GM04503 (cell line): Measurements from ENCODE around the gene ZFYVE26.

Experiments used
- DNase-seq: peaks from one replicate; pipeline ENCODE4 v3.0.0-alpha.2; 2012; ENCODE audit warnings: low read depth

Gene ZFYVE26

DNA sequence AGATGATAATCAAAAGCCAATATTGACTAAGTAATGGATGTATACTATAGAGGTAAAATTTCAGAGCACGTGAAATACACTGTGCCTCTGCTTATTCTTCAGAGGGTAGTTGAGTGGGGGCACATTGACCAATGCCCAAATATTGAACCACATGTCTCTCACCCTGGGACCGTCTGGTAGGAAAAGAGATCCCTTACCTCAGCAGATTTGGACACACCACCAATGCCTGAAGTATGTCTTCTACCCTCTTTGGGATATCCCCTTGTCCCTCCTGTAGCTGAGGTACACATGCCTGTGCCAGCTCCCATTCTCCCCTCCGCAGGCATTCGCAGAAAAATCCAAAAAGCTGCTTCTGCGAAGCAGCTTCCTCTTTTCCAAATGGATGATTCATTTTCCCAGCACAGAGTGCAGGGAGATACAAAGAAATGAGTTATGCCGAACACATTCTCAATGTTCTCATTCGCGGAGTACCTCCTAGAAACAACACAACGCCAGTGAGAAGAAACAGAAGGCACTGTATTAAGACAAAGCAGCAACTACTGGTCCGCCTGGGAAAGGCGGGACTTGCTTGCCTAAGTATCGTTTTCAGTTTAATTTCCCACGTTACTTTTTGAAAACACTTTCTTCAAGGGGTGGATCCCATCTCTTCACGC is 691 bp downstream of the ZFYVE26 start:
- DNase-seq = no peak

DNA sequence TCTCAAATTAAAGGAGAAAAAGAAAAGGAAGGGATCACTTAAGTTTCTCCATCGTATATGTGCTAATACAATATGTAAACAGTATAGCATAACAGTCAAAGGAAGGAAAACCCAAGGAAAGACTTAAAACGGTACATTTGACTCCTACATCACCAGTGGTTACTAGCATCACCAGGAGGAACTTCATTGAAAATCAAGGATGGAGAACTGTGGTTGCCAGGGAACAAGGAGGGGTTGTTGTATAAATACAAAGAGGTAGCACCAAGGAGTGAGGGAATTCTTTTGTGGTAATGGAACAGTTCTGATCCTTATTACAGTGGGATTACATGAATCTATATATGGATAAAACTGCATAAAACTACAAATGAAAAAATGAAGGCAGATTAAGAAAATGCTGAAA is 1.6 kb downstream of the ZFYVE26 start:
- no peak for DNase-seq

DNA sequence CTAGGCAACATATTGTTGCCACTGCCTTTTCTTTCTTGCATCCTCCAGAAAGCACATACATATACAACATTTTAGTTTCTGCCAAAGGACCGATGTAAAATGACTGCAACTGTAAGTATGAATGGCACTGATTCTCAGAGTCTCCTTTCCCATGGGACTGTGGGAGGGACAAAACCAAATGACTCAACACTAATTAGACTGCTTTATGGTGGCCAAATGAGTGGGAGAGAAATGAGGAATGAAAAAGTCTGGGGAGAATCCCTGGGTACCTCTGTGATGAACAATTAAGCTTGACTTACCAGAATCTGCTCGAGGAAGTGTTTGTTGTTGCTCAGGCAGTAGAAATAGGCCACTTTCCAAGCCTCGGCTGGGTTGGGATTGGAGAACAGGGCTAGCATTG is 10.1 kb downstream of the ZFYVE26 start:
- DNase-seq = peak; percentile 57

DNA sequence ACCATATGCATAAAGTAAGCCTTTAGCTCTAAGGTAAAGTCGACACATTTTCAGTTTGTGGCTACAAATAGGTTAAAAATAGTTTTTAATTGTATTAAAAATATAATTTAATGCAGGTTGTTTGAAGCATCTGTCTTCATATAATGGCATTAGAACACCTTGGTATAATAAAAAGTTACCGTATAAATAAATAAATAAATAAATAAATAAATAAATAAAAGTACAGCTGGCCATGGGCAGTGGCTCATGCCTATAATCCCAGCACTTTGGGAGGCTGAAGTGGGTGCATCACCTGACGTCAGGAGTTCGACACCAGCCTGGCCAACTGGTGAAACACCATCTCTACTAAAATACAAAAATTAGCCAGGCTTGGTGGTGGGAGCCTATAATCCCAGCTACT is 15.6 kb downstream of the ZFYVE26 start:
- DNase-seq = no peak

DNA sequence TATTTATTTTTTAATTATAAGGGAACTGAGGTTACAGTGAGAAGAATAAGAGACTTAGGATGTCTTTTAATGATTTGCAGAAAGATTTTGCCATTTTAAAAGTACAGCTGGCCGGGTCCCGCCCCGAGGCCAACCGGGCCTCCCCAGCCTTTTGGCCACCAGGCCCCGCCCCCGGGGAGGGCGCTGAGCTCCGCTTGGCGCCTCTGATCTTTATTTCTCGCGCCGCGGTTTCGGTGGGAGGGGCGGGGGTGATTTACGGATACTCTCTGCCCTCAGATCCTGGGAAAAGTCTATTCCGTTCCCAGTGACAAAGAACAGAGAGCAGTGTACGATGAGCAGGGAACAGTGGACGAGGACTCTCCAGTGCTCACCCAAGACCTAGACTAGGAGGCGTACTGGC is 17.7 kb downstream of the ZFYVE26 start:
- no peak for DNase-seq

DNA sequence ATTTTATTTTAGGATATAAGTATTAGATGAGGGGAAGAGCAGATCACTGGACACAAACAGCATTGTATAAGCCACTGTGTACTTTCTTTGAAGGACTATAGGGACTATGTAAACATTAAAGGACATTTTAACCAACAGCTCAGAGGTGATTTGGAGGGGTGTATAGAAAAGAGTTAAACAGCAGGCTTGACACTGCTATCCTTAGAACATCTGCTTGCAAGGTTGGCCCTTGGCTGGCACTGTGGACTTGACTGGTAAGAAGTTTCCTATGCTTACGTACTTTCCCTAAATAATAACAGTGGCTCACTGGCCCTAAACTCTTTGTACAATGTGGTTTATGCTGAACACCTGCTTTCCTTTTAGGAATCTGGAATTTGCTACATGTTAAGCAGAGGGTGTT is 28.7 kb downstream of the ZFYVE26 start:
- DNase-seq = no peak

DNA sequence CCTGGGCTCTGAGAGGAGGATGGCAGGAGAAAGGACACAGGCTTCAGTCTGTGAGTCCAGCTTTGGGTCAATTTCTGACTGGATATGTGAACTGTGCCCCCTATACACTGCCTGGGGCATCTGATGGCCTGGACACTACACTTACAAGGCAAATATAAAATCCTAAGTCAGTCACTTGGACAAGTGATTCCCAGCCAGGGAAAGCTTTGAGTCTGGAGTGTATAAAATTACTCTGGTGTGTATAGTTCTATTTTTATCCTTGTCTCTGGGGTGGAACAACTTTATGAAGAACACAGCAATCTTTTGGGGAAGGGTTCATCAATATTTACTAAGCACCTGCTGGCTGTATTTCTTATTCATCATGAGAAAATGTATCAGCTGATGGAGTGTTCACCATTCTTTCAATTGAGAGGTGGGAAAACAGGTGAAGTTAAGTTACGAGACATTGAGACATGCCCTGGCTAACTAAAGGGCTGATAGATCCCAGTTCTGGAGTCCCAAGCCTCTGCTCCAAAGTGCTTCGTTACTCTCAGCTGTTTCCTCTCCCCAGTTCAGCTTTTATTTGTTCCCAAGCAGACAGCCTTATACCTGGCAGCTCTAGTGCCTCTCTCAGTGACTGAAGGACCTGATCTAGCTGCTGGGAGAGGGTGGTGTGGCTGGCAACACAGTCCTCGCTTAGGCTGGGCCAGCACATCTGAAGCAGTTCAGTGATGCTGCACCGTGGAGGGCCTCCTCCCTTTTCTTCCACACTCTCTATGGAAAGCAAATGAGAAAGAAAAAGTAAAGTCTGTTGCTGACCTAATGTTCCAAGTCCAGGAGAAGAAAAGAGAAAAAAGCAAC is 30.9 kb downstream of the ZFYVE26 start:
- DNase-seq = no peak

DNA sequence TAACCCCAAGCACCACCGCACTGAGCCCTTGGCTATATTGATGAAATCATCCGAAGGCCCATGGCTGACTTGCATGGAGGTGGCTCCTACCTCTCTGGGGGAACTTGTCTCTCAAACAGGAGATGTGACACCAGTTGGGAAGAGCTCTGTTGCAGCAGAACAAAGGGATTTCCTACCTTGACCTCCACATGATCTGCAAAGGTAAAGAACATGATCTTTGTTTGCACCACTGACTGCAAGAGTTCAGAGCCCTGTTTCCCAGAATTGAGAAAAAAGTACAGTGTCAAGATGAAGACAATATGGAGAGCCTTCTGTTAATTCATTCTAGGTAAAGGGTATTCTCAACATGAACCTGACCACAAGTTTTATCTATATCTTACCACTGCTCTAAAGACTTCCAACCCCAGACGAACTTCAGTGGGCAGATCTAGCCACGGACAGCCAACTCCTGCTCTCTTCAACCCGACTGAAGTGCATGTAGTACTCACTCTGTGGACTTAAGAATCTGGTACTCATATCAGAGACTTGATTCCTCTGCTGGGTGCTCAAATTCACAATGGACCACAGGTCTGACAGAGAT is 32.1 kb downstream of the ZFYVE26 start:
- DNase-seq = no peak

DNA sequence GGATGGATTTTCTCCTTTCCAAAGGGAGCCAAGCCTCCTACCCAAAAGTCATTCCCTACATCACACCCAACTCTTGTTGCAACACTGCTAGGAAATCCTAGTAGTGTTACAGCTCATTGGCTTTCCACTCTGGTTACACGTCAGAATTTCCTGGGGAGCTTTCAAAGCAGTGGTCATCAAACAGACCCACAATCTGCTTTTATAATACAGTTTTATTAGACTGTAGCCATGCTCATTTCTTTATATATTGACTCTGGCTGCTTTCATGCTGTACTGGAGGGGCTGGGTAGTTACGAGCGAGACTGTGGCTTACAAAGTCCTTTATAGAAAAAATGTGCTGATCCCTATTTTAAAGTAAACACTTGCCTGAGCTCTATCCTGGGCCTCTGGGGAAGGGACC is 34.3 kb downstream of the ZFYVE26 start:
- DNase-seq = no peak

DNA sequence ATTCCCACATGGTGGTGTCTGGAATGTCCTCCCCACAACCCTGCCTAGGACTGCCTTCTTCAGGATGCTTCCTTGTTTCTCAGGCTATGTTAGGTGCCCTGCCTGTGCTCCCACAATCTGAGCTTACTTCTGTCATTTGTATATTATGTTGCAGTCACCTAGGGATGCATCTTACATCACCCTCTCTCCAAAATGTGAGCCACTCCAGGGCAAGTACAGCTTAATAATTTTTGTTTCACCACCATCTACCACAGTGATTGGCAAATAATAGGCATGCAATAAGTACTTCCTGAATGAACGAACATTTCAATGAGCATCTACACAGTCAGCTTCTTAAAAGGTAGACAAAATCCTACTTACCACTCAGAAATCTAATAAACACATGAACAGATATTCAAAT is 37.6 kb downstream of the ZFYVE26 start:
- DNase-seq = no peak

DNA sequence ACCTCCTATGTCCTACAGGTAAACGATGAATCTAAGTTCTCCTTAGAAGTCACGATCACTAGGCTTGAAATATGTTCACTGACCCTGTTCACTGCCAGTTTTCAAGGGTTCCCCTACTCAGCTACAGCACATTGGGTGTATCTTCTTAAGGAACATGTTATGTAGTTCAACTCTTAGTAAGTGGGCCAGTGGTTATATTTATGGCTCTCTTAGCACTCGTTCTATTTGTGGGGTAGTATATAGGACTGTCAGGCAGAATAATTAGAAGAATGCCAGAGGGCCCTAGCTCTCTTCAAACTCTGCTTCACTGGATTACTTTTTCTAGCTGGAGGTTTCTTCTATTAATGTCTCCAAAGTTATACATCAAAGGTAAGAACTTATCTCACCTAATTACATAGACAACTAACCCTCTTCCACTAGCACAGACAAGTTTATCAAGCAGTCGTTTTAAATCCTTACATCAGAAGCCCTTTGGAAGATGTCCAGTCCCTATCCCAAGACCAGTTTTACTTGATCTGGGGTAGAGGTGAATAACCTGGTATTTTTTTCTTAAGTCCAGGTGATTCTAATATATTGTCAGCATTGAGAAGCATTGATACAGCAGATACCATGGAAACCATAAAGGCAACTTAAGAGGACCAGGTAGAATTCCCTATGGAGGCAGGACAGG is 39.6 kb downstream of the ZFYVE26 start:
- no peak for DNase-seq

DNA sequence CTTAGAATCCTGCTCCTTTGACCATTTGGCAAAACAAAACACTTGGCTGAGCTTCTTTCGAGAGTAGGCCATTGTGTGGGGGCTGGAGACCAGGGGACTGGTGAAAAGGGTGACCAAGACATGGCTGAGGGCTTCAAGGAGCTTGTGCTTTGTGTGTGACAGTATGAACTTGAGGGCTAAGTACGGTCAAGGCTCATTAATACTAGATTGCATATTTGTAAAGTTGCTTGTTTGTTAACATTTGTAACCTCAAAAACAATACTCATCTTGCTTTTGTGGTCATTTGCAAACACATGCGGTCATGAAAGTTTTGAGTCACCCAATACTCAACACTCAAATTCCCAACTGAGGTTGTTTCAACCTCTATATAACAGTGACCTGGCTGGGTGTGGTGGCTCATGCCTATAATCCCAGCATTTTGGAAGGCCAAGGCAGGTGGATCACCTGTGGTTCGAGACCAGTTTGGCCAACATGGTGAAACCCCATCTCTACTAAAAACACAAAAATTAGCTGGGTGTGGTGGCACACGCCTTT is 42.5 kb downstream of the ZFYVE26 start:
- no peak for DNase-seq

DNA sequence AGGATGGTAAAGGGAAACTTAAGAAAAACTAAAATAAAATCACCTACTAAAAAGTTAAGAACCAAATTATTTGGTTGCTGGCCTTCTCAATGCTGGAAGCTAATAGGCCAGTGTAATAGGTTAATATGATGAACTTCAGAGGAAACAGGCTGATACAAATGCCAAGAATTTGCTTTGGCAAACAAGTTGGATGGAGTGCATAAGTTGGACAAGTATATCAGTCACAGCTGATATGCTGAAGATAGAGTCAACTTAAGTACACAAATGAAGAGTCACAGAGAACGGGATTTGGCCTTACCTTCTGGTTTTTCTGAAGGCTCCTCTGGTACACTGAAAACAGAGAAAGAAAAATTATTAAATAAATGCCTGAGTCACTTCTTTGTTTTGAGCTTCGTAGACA is 48.2 kb downstream of the ZFYVE26 start:
- no peak for DNase-seq

DNA sequence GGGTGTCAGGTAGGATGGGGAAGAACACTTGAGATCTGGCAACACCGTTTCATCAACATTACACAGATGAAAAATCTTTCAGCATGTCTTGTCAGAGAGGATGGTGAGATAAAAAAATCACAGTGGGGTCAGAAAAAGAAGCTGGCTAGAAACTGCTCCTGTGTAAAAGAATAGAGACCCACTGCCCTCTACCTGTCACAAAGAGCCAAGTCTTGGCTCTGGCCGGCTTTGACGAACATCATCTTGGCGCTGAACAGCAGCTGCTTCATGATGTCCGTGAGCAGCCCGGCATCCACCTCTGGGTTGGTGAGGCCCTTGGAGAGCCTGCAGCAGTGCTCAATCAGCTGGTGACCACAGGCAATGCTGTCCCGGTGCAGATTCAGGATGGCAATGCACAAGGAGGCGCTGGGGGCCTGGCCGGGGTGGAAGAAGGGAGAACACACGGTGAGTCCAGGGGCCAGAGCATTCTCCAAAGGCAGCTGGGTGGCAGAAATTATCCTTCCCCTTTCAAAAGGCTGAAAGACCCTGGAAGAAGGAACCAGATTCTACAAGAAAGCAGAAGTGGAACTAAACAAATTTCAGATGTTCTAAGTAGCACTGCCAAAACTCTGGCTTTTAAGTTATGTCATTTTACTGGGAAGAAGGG is 50.2 kb downstream of the ZFYVE26 start:
- no peak for DNase-seq

DNA sequence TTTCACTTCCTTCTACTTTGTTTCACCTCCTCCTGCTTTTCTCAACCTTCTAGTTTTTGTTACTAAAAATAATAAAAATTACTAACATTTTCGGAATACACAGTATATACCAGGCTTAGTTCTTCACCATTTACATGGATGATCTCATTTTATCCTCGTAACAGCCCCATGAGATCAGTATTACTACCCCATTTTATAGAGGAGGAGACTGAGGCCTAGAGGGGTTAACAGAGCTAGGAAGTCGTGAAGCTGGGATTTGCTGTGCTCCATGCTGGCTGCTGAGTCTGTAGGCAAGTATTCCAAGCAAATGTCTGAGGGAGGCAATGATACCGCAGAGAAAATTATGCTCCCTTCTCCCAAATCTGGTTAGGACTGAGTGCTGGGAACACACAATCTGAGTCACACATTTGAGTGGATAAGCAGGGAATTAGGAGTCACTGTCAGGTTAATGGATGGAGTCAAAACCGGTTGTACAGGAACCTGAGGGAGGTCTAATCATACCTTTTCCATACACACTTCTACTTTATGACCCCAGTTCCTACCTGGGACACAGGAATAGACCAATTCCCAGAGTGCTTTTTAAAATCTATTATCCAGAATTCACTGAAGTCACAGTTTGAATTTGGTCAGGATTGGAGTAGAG is 51.1 kb downstream of the ZFYVE26 start:
- DNase-seq = no peak

DNA sequence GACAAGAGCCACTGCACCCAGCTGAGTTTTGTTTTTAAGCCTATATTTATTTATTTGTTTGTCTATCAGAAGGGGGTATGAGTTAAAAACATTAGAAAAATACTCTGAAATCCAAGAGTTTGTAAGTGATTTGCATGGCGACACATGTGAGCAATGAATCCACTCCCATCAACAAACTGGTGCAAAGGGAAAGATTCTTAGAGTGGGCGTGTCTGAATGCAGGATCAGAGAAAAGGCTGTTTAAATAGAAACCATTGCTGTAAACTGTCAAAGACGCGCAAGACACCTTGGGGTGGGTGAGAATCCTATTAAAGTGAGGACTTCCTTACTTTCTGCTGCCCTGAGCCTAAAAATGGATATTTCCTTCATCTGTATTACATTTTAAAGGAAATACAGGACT is 51.9 kb downstream of the ZFYVE26 start:
- DNase-seq = no peak

DNA sequence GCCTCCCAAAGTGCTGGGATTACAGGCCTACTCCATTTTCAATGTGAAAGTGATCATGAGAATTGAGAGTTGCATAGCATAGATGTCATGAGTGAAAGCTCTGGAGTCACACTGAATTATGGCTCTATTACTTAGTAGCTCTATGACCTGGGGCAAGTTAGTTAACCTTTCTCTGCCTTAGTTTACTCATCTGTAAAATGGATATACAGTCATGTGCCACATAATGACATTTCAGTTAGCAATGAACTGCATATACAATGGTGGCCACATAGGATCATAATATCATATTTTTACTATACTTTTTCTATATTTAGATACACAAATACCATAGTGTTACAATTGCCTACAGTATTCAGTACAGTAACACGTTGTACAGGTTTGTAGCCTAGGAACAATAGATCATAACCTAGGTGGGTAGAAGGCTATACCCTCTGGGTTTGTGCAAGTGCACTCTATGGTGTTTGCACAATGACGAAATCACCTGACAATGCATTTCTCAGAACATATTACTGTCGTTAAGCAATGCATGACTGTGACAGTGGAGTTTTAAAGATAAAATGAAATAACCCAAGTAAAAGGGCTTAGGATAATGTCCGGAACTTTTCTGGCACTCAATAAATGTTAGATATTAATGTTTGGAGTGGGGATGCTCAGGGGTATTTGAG is 53.1 kb downstream of the ZFYVE26 start:
- no peak for DNase-seq

DNA sequence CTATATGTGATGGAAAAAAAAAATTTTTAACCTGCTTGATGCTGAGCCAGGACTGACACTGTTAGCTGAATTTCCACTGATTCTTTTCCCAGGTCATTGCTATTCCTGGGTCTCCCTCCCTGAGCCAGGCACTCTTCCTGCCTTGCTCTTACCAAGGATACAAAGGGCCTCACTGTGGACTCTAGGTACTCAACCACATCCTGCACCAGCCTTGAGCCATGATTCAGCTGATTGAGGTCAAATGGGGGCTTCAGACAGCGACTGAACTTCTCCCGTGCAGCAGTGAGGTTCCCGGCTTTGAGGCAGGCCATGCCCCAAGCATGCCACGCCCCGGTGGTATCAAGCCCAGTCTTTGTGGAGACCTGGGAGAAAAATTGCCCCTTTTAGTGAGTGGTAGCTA is 54.3 kb downstream of the ZFYVE26 start:
- DNase-seq = no peak

DNA sequence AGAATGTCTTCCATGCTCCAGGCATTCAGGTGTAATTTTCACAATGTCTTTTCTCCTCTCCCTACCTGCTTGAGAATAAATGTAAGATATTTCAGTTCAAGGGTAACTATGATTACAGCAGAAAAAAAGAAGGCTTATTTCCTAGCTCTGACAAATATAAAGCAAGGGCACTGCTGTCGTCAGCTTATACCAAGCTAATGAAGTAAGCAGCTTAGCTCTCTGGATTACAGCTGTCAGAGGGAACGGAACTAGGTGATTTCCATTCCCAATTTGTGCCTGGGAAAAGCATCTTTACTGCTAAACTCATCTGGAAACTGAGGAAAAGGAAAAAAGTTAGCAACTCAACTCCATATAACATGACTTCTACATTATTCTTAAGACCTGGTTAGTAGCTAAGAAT is 56.5 kb downstream of the ZFYVE26 start:
- DNase-seq = no peak

DNA sequence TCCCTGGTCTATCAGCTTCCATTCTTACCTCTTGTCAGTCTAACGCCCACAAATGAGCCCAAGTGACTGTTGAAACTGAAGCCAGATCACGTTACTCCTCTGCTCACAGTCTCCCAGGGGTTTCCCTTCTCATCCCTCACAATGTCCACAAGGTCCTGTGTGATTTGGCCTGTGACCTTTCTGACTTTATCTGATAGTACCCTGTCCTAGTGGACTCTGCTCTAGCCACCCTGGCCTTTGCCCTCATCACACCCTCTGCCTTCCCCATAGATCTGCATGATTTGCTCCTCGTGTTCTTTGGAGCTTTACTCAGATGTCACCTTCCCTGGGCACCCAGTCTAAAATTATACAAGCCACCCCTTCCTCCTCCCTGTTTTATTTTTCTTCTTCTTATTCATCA is 59.2 kb downstream of the ZFYVE26 start:
- DNase-seq = no peak

DNA sequence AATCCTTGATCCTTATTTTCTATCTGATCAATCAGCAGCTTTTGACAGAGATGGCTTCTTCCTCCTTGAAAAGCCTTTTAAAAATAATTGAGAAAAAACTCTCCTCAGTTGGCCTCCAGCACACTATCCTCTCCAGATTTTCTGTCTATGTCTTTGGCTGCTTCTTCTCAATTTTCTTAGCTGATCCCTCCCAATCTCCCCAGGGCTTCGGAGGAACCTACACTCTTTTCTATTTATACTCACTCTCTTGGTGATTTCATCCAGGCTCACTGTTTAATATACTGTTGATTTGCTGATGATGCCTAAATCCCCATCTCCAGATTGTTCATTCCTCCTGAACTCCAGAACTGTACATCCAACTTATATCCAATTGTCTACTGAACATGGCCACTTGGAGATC is 59.9 kb downstream of the ZFYVE26 start:
- no peak for DNase-seq
